H1 (cell line): ENCODE measurements around the gene MPP2. TPM values are rescaled to one million over a fixed set of nuclear protein-coding genes. Genes with fewer than 3 reads are reported as not detected.

Experiments
- CTCF ChIA-PET: fragments of 300-600 bp; sonication (Branson Sonifier 250); formaldehyde crosslinking; loops from one replicate; lab custom pipeline; 2021; ENCODE audit not compliant: partially characterized antibody; lab: Charles Lee
- POLR2A ChIA-PET: fragments of 300-600 bp; sonication (Branson Sonifier 250); formaldehyde crosslinking; loops from one replicate; lab custom pipeline; 2021; ENCODE audit warnings: inconsistent platforms; ENCODE audit not compliant: partially characterized antibody; lab: Charles Lee
- DNase-seq, 2 experiments: peaks; one replicate each; pipeline versions ENCODE4 v3.0.0 to v3.0.0-alpha.2; 2010 to 2022; ENCODE audit warnings: low spot score in 2 of 2, low read depth in 1 of 2, mixed read lengths in 1 of 2
- FAIRE-seq: peaks from 2 replicates; lab custom pipeline; 2011; peaks lifted over from hg19 to GRCh38; lab: Jason Lieb, UNC
- H2AFZ ChIP-seq: 2 replicates; pipeline ENCODE4 v1.8.1; 2012; ENCODE audit warnings: low read length, inconsistent platforms
- H2AK5ac ChIP-seq: 2 replicates; pipeline ENCODE4 v1.6.1; 2013; ENCODE audit warnings: low read depth, low read length
- H2BK120ac ChIP-seq: replicated peaks from 2 replicates; pipeline ENCODE3; 2013; ENCODE audit warnings: low read depth, low read length, inconsistent platforms
- H2BK12ac ChIP-seq: 2 replicates; pipeline ENCODE4 v1.6.1; 2013; ENCODE audit warnings: low read depth, low read length
- H2BK15ac ChIP-seq: 2 replicates; pipeline ENCODE4 v1.6.1; 2013; ENCODE audit warnings: low read length
- H2BK20ac ChIP-seq: 2 replicates; pipeline ENCODE4 v1.6.1; 2013; ENCODE audit warnings: low read length
- H2BK5ac ChIP-seq: 2 replicates; pipeline ENCODE4 v1.6.1; 2013; ENCODE audit warnings: low read depth, low read length
- H3K14ac ChIP-seq: 2 replicates; pipeline ENCODE4 v1.6.1; 2013; ENCODE audit warnings: inconsistent platforms; ENCODE audit not compliant: insufficient read length
- H3K18ac ChIP-seq: 2 replicates; pipeline ENCODE4 v1.6.1; 2013; ENCODE audit warnings: low read length; ENCODE audit errors: extremely low read depth
- H3K23ac ChIP-seq: 2 replicates; pipeline ENCODE4 v1.6.1; 2013; ENCODE audit warnings: inconsistent platforms; ENCODE audit not compliant: insufficient read length
- H3K23me2 ChIP-seq: 2 replicates; pipeline ENCODE4 v1.6.1; 2013; ENCODE audit warnings: low read depth, low read length
- H3K27ac ChIP-seq: 2 replicates; pipeline ENCODE4 v1.6.1; 2011; ENCODE audit warnings: low read depth, low read length, inconsistent platforms
- H3K27me3 ChIP-seq, 4 experiments: replicated peaks in 1 of 4; 1 replicate in 1 of 4; 2 replicates in 3 of 4; pipeline versions ENCODE4 v1.6.1 to v1.8.1; 2011 to 2013; ENCODE audit warnings: low read length in 3 of 4, mild to moderate bottlenecking in 3 of 4, inconsistent platforms in 2 of 4, mixed read lengths in 2 of 4, moderate library complexity in 1 of 4; ENCODE audit not compliant: control insufficient read depth in 3 of 4, insufficient read depth in 3 of 4; ENCODE audit errors: extremely low read depth in 1 of 4
- H3K36me3 ChIP-seq, 4 experiments: 2 replicates each; pipeline versions ENCODE4 v1.6.1 to v1.8.1; 2011 to 2013; ENCODE audit warnings: mild to moderate bottlenecking in 4 of 4, low read length in 3 of 4, moderate library complexity in 2 of 4, control low read depth in 1 of 4, inconsistent platforms in 1 of 4; ENCODE audit not compliant: insufficient read depth in 4 of 4, control insufficient read depth in 2 of 4
- H3K4ac ChIP-seq: replicated peaks from 2 replicates; pipeline ENCODE3; 2013; ENCODE audit warnings: low read length, low read depth, mixed read lengths, inconsistent platforms; ENCODE audit not compliant: insufficient read length
- H3K4me1 ChIP-seq, 4 experiments: replicated peaks in 1 of 4; 1 replicate in 1 of 4; 2 replicates in 3 of 4; pipeline versions ENCODE4 v1.6.1 to v1.8.1; 2011 to 2013; ENCODE audit warnings: low read length in 3 of 4, inconsistent platforms in 2 of 4, mixed read lengths in 1 of 4; ENCODE audit not compliant: insufficient read depth in 4 of 4, control insufficient read depth in 3 of 4
- H3K4me2 ChIP-seq, 2 experiments: 2 replicates each; pipeline versions ENCODE4 v1.6.1 to v1.8.1; 2011 to 2013; ENCODE audit warnings: low read depth in 2 of 2, low read length in 2 of 2, control low read depth in 1 of 2, inconsistent platforms in 1 of 2, mild to moderate bottlenecking in 1 of 2; ENCODE audit not compliant: insufficient read depth in 1 of 2
- H3K4me3 ChIP-seq, 4 experiments: fragments of 200-600, 300-600 bp in 1 of 4; sonication (generic), shearing (Covaris generic), sonication (Bioruptor Twin) in 1 of 4; 2 replicates each; pipeline versions ENCODE4 v1.5.1 to v1.8.1; 2011 to 2016; ENCODE audit warnings: low read length in 4 of 4, low read depth in 3 of 4, control low read depth in 2 of 4, inconsistent platforms in 2 of 4, mild to moderate bottlenecking in 2 of 4, mixed read lengths in 1 of 4, moderate library complexity in 1 of 4; ENCODE audit not compliant: insufficient read depth in 2 of 4; ENCODE audit errors: extremely low read depth in 1 of 4
- H3K56ac ChIP-seq: replicated peaks from 2 replicates; pipeline ENCODE3; 2013; ENCODE audit warnings: low read depth, mild to moderate bottlenecking, mixed read lengths, low read length, inconsistent platforms; ENCODE audit not compliant: insufficient read length
- H3K79me1 ChIP-seq: 2 replicates; pipeline ENCODE4 v1.6.1; 2013; ENCODE audit warnings: low read depth, low read length, control low read depth
- H3K79me2 ChIP-seq, 2 experiments: 2 replicates each; pipeline versions ENCODE4 v1.6.1 to v1.8.1; 2012 to 2013; ENCODE audit warnings: low read length in 2 of 2, mild to moderate bottlenecking in 2 of 2, inconsistent platforms in 1 of 2; ENCODE audit not compliant: insufficient read depth in 2 of 2, control insufficient read depth in 1 of 2
- H3K9ac ChIP-seq, 4 experiments: replicated peaks in 1 of 4; 1 replicate in 1 of 4; 2 replicates in 3 of 4; pipeline versions ENCODE4 v1.6.1 to v1.8.1; 2011 to 2013; ENCODE audit warnings: low read depth in 3 of 4, low read length in 3 of 4, control low read depth in 2 of 4, mild to moderate bottlenecking in 2 of 4, moderate library complexity in 2 of 4, inconsistent platforms in 1 of 4; ENCODE audit errors: extremely low read depth in 1 of 4
- H3K9me3 ChIP-seq, 2 experiments: 2 replicates each; pipeline versions ENCODE4 v1.6.1 to v1.8.1; 2012 to 2013; ENCODE audit warnings: mild to moderate bottlenecking in 2 of 2, moderate library complexity in 2 of 2, control low read depth in 1 of 2, inconsistent platforms in 1 of 2, low read depth in 1 of 2, low read length in 1 of 2, mixed read lengths in 1 of 2; ENCODE audit not compliant: insufficient read depth in 2 of 2
- H4K20me1 ChIP-seq, 2 experiments: replicated peaks in 1 of 2; 2 replicates each; pipeline versions ENCODE3 to v1.8.1; 2011 to 2013; ENCODE audit warnings: inconsistent platforms in 2 of 2, low read length in 2 of 2, mild to moderate bottlenecking in 1 of 2; ENCODE audit not compliant: insufficient read depth in 2 of 2, control insufficient read depth in 1 of 2
- H4K5ac ChIP-seq: 2 replicates; pipeline ENCODE4 v1.6.1; 2013; ENCODE audit warnings: low read length, low read depth, mixed read lengths, inconsistent platforms; ENCODE audit not compliant: insufficient read length
- H4K8ac ChIP-seq: 2 replicates; pipeline ENCODE4 v1.8.0; 2013; ENCODE audit warnings: mild to moderate bottlenecking, moderate library complexity, low read length, inconsistent platforms; ENCODE audit not compliant: insufficient read depth; ENCODE audit errors: extremely low read depth
- H4K91ac ChIP-seq: replicated peaks from 2 replicates; pipeline ENCODE3; 2013; ENCODE audit warnings: low read length, mixed read lengths, inconsistent platforms; ENCODE audit not compliant: insufficient read length
- CREB1 ChIP-seq: IDR thresholded peaks from 2 replicates; pipeline ENCODE4 v1.6.1; 2012; ENCODE audit warnings: inconsistent platforms
- CTCF ChIP-seq, 3 experiments: IDR thresholded peaks; 1 replicate in 2 of 3; 2 replicates in 1 of 3; pipeline versions ENCODE4 v1.5.1 to v1.6.1; 2011; ENCODE audit warnings: low read length in 3 of 3, mild to moderate bottlenecking in 3 of 3, inconsistent platforms in 2 of 3, low read depth in 1 of 3, moderate library complexity in 1 of 3; ENCODE audit not compliant: insufficient read depth in 1 of 3; ENCODE audit errors: control extremely low read depth in 1 of 3
- FOSL1 ChIP-seq: IDR thresholded peaks from 2 replicates; pipeline ENCODE4 v1.6.1; 2011; ENCODE audit warnings: mild to moderate bottlenecking, low read depth, low read length, moderate library complexity; ENCODE audit not compliant: insufficient read depth
- KDM5A ChIP-seq: fragments of 200-600 bp; IDR thresholded peaks from 2 replicates; pipeline ENCODE4 v1.7.1; 2012; ENCODE audit warnings: mild to moderate bottlenecking, low read length, inconsistent platforms, mixed read lengths
- RBBP5 ChIP-seq: IDR thresholded peaks from 2 replicates; pipeline ENCODE4 v1.7.1; 2012; ENCODE audit warnings: low read depth, mild to moderate bottlenecking, inconsistent platforms, low read length, moderate library complexity, borderline replicate concordance
- RFX5 ChIP-seq: IDR thresholded peaks from 2 replicates; pipeline ENCODE4 v1.6.1; 2011; ENCODE audit warnings: low read depth, low read length, improper control_type of control experiment, borderline replicate concordance
- RNF2 ChIP-seq: fragments of 200-900, 300-1000 bp; sonication (generic); IDR thresholded peaks from 2 replicates; pipeline ENCODE4 v1.7.1; 2016; ENCODE audit warnings: borderline replicate concordance, low read depth, mild to moderate bottlenecking, antibody characterized with exemption, low read length; ENCODE audit not compliant: poor library complexity, severe bottlenecking; ENCODE audit errors: missing control alignments
- TAF7 ChIP-seq: optimal IDR thresholded peaks from 2 replicates; pipeline ENCODE3; 2011; ENCODE audit warnings: low read depth, mild to moderate bottlenecking, inconsistent platforms, low read length, moderate library complexity, borderline replicate concordance
- TCF12 ChIP-seq: IDR thresholded peaks from 2 replicates; pipeline ENCODE4 v1.6.1; 2011; ENCODE audit warnings: low read depth, mild to moderate bottlenecking, low read length
- USF2 ChIP-seq: IDR thresholded peaks from 2 replicates; pipeline ENCODE4 v1.6.1; 2011; ENCODE audit warnings: low read length, improper control_type of control experiment
- WGBS, 2 experiments: shearing (Covaris generic) in 1 of 2; methylation state at CpG; one replicate each; pipeline versions ENCODE4 v1.1.6 to v1.1.7; 2013 to 2015; ENCODE audit warnings: low lambda C conversion rate in 2 of 2, mixed read lengths in 2 of 2, inconsistent platforms in 1 of 2, low coverage in 1 of 2, missing lambda C conversion rate in 1 of 2; ENCODE audit not compliant: insufficient replicate concordance in 2 of 2, insufficient coverage in 1 of 2, insufficient read length in 1 of 2; ENCODE audit errors: extremely low coverage in 1 of 2, missing lambda C conversion rate in 1 of 2; 5-methylcytosine and 5-hydroxymethylcytosine counted together
- polyA plus RNA-seq, 7 experiments: library from polyadenylated mRNA; depleted of rRNA in 3 of 7; stranded (reverse) in 5 of 7; unstranded in 2 of 7; fragments of >200 nt in 5 of 7; fragments of 200-250 nt in 2 of 7; gene quantifications; 1 replicate in 5 of 7; 2 replicates in 1 of 7; 4 replicates in 1 of 7; pipeline versions ENCODE4 v1.2.1 to v1.2.3, GENCODE V29; 2011 to 2013; ENCODE audit warnings: missing spikeins in 2 of 7, mixed read lengths in 2 of 7
- total RNA-seq: library from RNA; stranded (reverse); fragmentation: NEBNext Ultra II Directional; extraction: Animal tissue kit (Norgen Biotek cat#: 25700); gene quantifications from 2 replicates; pipeline ENCODE4 v1.2.1, GENCODE V29; 2021

Gene MPP2
- total and polyA plus RNA-seq, 2 of the 8 experiments (the other 6 are each of a cell fraction or from before 2014, with no cell fraction given) = 30.9 to 34.1 TPM

GRCh38 chr17:43842975-43843325 is 64.4 kb downstream of the MPP2 start:
- Histone ChIP-seq H3K36me3 (no peaks in the 10 kb centered on the region), H3K9me3 (no peaks in the 10 kb centered on the region), H4K20me1 (no peaks in the 10 kb centered on the region), H2BK20ac (no peak overlapping the region), H3K56ac (no peak overlapping the region), H3K27ac (no peak overlapping the region), H2BK120ac (no peak overlapping the region), H3K9ac (no peak overlapping the region), H2BK12ac (no peak overlapping the region), H3K23ac (no peak overlapping the region), H3K14ac (no peak overlapping the region), H2BK5ac (no peak overlapping the region), H3K79me2 (no peaks in the 10 kb centered on the region), H3K4me2 (no peak overlapping the region), H4K5ac (no peak overlapping the region), H3K4me3 (no peak overlapping the region), H3K4me1 (peaks cover 0 to 5% (median 1%) of the 10 kb centered on the region in 4 experiments; a peak in 2 of 7 replicates), H2AFZ (no peak overlapping the region), H3K79me1 (no peaks in the 10 kb centered on the region), H3K23me2 (no peaks in the 10 kb centered on the region), H3K4ac (no peak overlapping the region), H4K8ac (no peak overlapping the region), H4K91ac (no peak overlapping the region), H2BK15ac (no peak overlapping the region), H3K18ac (no peak overlapping the region), H2AK5ac (no peak overlapping the region), H3K27me3 (peaks cover 0 to 3% (median under 1%) of the 10 kb centered on the region in 4 experiments; a peak in 3 of 7 replicates)
- WGBS, 2 experiments = 84% methylated on average over 7 of the region's 7 CpGs; no CpG with 5 or more reads in 1 of the 2 experiments
- POLR2A ChIA-PET = no interaction called here
- CTCF ChIA-PET = interaction anchor here (1.0 to 2.8 kb wide), 7 partner anchors 10 to 148 kb away, joined by 4 to 10 read pairs (median 6); no protein-coding TSS in a partner anchor
- FAIRE-seq = no peak
- DNase-seq = no peak
- TF ChIP-seq KDM5A = no peak
- no peak for TF ChIP-seq TCF12
- TF ChIP-seq USF2 = no peak
- no peak for TF ChIP-seq CTCF (IDR thresholded peaks at IDR 0.05; ENCODE audit: control extremely low read depth in 1 of 3, insufficient read depth in 1 of 3, low read depth in 1 of 3, low read length in 3 of 3)
- no peak for TF ChIP-seq FOSL1
- no peak for TF ChIP-seq RFX5
- TF ChIP-seq CREB1 = no peak
- no peak for TF ChIP-seq RBBP5
- no peak for TF ChIP-seq RNF2
- no peak for TF ChIP-seq TAF7
